HepG2 (cell line): Measurements from ENCODE around the gene SENP5. TPM values are rescaled to one million over a fixed set of nuclear protein-coding genes. Genes with fewer than 3 reads are reported as not detected.
A peak's percentile ranks its signal among the peaks of the same experiment; 100 is the strongest.

ENCODE experiments used
- ARNT2 ChIP-seq: sonication (generic); formaldehyde crosslinking; IDR thresholded peaks from 2 replicates; pipeline ENCODE4 v1.8.0; 2022; ENCODE audit warnings: mild to moderate bottlenecking, low read depth, missing genetic modification reagents, moderate library complexity
- ELF3 ChIP-seq: IDR thresholded peaks from 2 replicates; pipeline ENCODE4 v1.6.1; 2016; ENCODE audit warnings: missing genetic modification reagents, missing compliant biosample characterization
- FOSL2 ChIP-seq: sonication (generic); formaldehyde crosslinking; IDR thresholded peaks from 2 replicates; pipeline ENCODE4 v1.4.0; 2020; ENCODE audit warnings: missing genetic modification reagents
- HES4 ChIP-seq: sonication (generic); formaldehyde crosslinking; IDR thresholded peaks from 2 replicates; pipeline ENCODE4 v1.9.0; 2021; ENCODE audit warnings: mild to moderate bottlenecking, missing genetic modification reagents, borderline replicate concordance
- PBX3 ChIP-seq: sonication (generic); formaldehyde crosslinking; IDR thresholded peaks from 2 replicates; pipeline ENCODE4 v1.8.1; 2023; ENCODE audit warnings: missing genetic modification reagents, inconsistent platforms, borderline replicate concordance
- TAF1 ChIP-seq: sonication (generic); formaldehyde crosslinking; IDR thresholded peaks from 2 replicates; pipeline ENCODE4 v1.4.0; 2020; ENCODE audit warnings: missing genetic modification reagents
- YEATS2 ChIP-seq: sonication (generic); formaldehyde crosslinking; IDR thresholded peaks from 2 replicates; pipeline ENCODE4 v1.4.0; 2020; ENCODE audit warnings: missing genetic modification reagents, borderline replicate concordance
- ZMAT5 ChIP-seq: sonication (generic); formaldehyde crosslinking; IDR thresholded peaks from 2 replicates; pipeline ENCODE4 v1.5.0; 2020; ENCODE audit warnings: mild to moderate bottlenecking, low read depth, missing genetic modification reagents, borderline replicate concordance
- ZNF615 ChIP-seq: sonication (generic); formaldehyde crosslinking; IDR thresholded peaks from 2 replicates; pipeline ENCODE4 v1.5.0; 2020; ENCODE audit warnings: mild to moderate bottlenecking, missing genetic modification reagents, borderline replicate concordance
- ZSCAN29 ChIP-seq: sonication (generic); formaldehyde crosslinking; conservative IDR thresholded peaks from 2 replicates; pipeline ENCODE4 v1.4.0; 2020; ENCODE audit warnings: mild to moderate bottlenecking, missing genetic modification reagents
- ZSCAN30 ChIP-seq: sonication (generic); formaldehyde crosslinking; IDR thresholded peaks from 2 replicates; pipeline ENCODE4 v1.5.0; 2020; ENCODE audit warnings: mild to moderate bottlenecking, missing genetic modification reagents
- polyA plus RNA-seq, 8 experiments: library from polyadenylated mRNA; depleted of rRNA in 3 of 8; stranded (reverse) in 7 of 8; unstranded in 1 of 8; fragments of >200 nt; fragmentation: Illumina TruSeq in 4 of 8; extraction: Trizol in 4 of 8; gene quantifications; 2 replicates each; pipeline versions ENCODE4 v1.2.1 to v1.2.3, GENCODE V29; 2011 to 2016; ENCODE audit warnings: low read depth in 4 of 8, missing spikeins in 1 of 8, mixed read lengths in 1 of 8; ENCODE audit not compliant: insufficient read depth in 1 of 8
- total RNA-seq, 5 experiments: library from RNA; depleted of rRNA; stranded (reverse); fragments of >200 nt; fragmentation: Illumina TruSeq; extraction: Trizol; gene quantifications; 2 replicates each; pipeline ENCODE4 v1.2.3, GENCODE V29; 2016; ENCODE audit warnings: low read depth in 1 of 5
- TF ChIP-seq, protein P1 (sequence below): sonication (generic); formaldehyde crosslinking; IDR thresholded peaks from 2 replicates; pipeline ENCODE4 v1.4.0; 2020; ENCODE audit warnings: mild to moderate bottlenecking, missing genetic modification reagents
- TF ChIP-seq, protein P2 (sequence below): sonication (generic); formaldehyde crosslinking; conservative IDR thresholded peaks from 2 replicates; pipeline ENCODE4 v1.8.1; 2023; ENCODE audit warnings: missing genetic modification reagents

The SENP5 gene
- total and polyA plus RNA-seq, 2 of the 13 experiments (the other 11 are each of a cell fraction or from before 2014, with no cell fraction given), result 17.6 to 30.9 TPM

DNA sequence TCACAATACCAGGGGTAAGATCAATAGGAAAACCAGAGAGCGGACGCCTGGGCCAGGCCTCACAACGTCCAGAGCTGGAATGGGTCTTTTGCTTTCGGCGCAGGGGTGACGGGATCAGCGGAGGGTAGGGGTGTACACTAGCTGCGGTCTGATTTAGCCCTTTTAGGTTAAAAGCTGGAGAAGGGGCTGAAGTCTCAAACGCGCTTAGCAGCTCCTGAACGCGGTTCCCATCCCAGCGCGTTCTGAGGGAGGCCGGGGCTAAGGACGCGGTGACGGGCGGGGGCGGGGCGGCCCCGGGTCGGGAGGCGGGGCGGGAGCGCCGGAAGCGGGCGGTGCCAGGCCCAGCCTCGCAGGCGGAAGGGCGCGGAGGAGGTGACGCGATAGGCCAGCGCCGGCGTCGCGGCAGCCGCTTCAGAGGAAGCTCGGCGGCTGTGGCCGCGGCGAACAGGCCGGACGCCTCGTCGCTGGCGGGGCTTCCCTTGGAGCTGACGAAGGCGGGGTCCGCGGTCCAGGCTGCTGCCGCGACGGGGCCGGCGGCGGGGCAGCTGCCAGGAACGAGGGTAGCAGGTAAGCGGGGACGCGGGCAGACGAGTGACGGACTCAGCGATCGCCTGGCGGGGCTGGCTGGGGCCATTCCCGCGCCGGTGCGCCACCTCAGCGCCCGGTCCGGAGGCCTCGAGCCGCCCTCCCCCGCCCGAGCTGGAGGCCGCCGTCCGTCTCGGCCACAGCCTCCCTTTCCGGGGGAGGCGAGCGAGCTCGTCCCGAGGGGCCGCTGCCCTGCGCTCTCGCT is at the start of gene SENP5 (continued):
- peak; percentile 79 for TF ChIP-seq ARNT2 (CRISPR knock-in tag)
- TF ChIP-seq ZMAT5, result no peak
- TF ChIP-seq ZNF615 (CRISPR knock-in tag), result 0 out of 2 replicates have a peak, but pooled peaks have one; percentile 58
- no peak for TF ChIP-seq ZSCAN30 (CRISPR knock-in tag)
- TF ChIP-seq FOSL2, result no peak; the same call in 1 of the 2 replicates
- TF ChIP-seq, protein P1, sequence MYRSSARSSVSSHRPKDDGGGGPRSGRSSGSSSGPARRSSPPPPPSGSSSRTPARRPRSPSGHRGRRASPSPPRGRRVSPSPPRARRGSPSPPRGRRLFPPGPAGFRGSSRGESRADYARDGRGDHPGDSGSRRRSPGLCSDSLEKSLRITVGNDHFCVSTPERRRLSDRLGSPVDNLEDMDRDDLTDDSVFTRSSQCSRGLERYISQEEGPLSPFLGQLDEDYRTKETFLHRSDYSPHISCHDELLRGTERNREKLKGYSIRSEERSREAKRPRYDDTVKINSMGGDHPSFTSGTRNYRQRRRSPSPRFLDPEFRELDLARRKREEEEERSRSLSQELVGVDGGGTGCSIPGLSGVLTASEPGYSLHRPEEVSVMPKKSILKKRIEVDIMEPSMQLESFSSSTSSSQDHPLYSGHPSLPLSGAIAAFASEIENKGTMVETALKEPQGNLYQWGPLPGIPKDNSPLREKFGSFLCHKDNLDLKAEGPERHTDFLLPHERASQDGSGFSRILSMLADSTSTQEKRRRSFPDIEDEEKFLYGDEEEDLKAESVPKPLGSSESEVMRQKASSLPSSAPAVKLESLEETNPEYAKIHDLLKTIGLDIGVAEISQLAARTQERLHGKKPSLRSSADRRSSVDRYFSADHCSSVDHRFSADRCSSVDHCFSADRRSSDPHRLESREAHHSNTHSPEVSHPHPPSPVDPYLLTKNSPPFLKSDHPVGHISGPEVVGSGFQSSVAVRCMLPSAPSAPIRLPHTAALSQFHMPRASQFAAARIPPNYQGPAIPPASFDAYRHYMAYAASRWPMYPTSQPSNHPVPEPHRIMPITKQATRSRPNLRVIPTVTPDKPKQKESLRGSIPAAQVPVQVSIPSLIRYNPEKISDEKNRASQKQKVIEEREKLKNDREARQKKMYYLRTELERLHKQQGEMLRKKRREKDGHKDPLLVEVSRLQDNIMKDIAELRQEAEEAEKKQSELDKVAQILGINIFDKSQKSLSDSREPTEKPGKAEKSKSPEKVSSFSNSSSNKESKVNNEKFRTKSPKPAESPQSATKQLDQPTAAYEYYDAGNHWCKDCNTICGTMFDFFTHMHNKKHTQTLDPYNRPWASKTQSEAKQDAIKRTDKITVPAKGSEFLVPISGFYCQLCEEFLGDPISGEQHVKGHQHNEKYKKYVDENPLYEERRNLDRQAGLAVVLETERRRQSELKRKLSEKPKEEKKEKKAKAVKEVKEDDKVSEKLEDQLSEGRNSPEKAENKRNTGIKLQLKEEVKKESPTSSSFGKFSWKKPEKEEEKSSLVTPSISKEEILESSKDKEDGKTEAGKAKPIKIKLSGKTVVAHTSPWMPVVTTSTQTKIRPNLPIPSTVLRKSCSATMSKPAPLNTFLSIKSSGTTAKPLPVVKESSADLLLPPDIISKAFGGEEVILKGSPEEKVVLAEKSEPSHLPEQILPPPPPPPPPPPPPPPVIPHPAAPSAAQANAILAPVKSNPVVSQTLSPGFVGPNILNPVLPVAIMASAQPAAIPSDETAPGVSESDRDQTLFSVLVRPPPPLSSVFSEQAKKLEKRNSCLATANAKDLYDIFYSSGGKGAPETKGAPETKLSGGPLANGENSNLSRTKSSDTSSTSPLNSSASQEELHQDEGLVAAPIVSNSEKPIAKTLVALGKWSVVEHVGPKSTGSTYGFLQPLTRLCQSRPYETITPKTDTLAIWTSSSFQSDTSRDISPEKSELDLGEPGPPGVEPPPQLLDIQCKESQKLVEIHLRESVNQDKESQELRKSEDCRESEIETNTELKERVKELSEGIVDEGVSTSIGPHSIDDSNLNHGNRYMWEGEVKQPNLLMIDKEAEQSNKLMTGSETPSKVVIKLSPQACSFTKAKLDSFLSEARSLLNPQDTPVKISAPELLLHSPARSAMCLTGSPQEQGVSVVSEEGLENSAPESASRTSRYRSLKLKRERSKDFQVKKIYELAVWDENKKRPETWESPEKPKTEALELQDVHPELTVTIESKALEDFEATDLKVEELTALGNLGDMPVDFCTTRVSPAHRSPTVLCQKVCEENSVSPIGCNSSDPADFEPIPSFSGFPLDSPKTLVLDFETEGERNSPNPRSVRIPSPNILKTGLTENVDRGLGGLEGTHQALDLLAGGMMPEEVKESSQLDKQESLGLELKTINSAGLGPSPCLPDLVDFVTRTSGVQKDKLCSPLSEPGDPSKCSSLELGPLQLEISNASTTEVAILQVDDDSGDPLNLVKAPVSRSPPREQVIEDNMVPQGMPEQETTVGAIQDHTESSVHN, result no peak
- no peak; the same call in 1 of the 2 replicates for TF ChIP-seq YEATS2 (CRISPR knock-in tag)
- TF ChIP-seq HES4 (CRISPR knock-in tag), result no peak
- peak; percentile 60 for TF ChIP-seq ELF3 (CRISPR knock-in tag)
- TF ChIP-seq, protein P2, sequence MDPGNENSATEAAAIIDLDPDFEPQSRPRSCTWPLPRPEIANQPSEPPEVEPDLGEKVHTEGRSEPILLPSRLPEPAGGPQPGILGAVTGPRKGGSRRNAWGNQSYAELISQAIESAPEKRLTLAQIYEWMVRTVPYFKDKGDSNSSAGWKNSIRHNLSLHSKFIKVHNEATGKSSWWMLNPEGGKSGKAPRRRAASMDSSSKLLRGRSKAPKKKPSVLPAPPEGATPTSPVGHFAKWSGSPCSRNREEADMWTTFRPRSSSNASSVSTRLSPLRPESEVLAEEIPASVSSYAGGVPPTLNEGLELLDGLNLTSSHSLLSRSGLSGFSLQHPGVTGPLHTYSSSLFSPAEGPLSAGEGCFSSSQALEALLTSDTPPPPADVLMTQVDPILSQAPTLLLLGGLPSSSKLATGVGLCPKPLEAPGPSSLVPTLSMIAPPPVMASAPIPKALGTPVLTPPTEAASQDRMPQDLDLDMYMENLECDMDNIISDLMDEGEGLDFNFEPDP, result no peak
- TF ChIP-seq ZSCAN29 (CRISPR knock-in tag), result no peak
- no peak for TF ChIP-seq PBX3 (CRISPR knock-in tag)
- TF ChIP-seq TAF1 (CRISPR knock-in tag), result peak; percentile 77
